GM21390 (cell line): ENCODE data around the gene KLHDC9.
"Not testable (repeated sequence)": the region's sequence is repeated elsewhere in the genome, so short reads cannot be mapped to it uniquely, and the experiment has no call there.

Experiments used
- ATAC-seq: cut with Tn5 transposase; IDR thresholded peaks from one replicate; pipeline ENCODE4 v1.9.1; 2021; ENCODE audit not compliant: unreplicated experiment

KLHDC9 gene, protein sequence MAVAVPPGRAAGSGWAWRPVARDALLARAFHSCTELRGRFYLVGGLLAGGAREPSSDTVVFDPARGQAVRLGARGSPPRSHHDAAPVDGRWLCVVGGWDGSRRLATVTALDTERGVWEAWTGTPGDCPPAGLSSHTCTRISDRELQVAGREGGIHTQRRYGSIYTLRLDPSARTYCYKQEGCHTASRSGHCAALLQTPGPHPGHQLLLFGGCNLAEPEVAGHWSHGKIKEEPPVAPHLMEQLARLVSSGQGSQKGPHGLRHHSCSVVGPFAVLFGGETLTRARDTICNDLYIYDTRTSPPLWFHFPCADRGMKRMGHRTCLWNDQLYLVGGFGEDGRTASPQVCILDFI

DNA sequence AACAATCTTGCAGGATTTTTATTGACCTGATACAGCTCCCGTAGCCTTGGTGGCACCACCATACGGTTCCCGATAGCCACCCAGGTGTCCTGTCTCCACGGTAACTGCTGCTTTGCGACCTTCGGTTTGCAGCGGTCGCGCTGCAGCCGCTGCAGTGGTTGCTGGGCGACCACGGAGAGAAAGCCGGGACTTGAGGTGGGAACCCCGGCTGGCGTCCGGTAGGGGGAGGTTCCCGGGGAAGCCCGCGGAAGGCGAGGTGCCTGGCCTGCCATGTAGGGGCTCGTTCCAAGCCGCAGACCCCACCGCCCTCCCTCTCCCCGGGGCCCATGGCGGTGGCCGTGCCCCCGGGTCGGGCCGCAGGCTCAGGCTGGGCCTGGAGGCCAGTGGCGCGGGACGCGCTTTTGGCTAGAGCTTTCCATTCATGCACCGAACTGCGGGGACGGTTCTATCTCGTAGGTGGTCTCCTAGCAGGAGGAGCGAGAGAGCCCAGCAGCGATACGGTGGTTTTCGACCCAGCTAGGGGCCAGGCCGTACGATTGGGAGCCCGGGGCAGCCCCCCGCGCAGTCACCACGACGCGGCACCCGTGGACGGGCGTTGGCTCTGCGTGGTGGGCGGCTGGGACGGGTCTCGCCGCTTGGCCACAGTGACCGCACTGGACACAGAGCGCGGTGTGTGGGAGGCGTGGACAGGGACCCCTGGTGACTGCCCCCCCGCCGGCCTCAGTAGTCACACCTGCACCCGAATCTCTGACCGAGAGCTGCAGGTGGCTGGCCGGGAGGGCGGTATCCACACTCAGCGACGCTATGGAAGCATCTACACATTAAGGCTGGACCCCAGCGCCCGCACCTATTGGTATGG lies at the start of gene KLHDC9:
Gene KLHDC9, plus strand, starts transcription at position 152 of the 859 bp plus-strand sequence. Its CDS starts 175 bp downstream, at position 327.
- ATAC-seq = peak; percentile 73

DNA sequence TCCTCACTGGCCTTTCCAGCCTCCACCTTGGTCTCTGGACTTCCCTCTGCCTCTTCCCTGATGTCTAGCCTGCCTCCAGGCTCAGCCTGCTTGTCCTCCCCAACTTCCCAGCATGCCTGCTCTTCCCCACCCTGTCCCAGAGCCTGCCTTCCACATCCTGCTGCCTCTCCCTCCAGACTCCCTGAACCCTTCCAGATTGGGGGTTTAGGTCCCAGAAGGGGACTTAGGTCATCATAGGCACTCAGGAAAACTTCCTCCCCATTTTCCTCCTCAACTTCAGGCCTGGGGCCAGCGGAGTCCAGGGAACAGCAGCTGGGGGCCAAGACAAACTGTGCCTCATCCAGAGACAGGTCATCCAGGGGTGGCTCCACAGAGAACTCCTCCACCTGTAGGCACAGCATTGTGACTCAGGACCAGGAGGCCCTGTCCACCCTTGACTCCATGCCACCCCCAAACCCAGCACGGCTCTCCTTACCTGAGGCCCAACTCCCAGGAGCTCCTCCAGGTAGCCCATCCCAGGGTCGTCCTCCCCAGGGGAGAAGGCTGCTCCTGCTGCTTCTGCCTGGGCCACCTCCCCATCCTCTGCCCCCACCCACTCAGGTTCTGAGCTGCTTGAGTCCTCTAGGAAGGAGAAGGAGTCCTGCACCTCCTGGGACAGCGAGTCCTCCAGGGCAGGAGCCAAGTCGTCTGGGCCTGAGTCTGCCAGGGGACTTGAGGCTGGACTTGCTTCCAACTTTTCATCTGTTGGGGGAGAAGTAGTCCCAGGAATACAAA lies 49.0 kb upstream of the KLHDC9 start:
- ATAC-seq = no peak

DNA sequence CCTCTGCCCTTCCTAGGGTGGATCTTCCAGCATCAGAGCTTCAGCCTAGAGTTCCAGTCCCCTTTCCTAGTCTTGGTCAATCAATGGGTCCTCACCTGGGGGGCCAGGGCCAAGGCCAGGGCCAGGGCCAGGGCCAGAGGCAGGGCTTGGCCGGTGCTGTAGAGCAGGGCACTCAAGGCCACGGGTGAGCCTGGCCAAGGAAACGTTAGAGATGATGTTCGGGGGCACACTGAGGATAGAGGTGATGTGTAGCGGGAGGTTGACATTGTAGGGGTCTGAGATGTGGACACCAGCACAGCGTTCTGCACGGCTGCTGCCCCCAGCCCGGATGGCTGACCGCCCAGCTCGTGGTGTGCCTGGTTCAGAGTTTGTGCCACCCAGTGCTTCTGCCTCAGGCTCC lies 46.9 kb upstream of the KLHDC9 start:
- ATAC-seq = no peak

DNA sequence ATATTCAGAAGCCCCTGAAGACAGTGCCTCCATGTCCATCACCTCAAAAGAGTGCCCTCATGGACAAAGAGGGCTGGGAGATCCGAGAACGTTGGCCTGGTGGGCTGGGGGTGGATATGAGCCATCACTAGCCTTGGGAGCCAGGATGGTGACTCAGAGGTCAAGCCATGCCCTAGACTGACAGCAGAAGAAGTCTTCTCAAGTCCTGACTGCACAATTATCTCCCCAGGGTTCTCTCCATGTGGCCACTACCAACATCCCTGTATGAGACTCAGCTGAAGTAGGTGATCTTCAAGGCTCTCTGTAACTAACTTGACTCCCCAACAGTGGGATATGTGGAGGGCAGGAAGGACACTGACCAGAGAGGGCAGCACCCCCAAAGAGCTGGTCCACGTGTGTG lies 45.3 kb upstream of the KLHDC9 start:
- ATAC-seq = no peak

DNA sequence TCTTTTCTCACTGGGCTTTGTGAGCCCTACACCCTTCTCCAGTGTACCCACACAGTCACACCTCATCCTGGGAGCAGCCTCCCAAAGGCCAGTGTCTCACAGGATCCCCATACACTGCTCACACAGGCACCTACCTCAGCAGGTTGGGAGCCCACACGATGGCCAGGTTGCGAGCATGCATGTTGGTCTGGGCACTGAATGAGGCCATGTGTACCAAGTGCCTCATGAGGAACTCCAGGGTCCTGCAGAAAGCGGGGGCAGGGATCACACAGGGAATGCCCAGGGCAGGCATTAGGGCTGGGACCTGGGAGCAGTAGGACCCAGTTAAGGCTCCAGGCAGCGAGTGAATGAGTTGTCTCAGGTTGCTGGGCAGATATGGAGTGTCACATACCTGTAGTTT lies 43.9 kb upstream of the KLHDC9 start:
- ATAC-seq = no peak

DNA sequence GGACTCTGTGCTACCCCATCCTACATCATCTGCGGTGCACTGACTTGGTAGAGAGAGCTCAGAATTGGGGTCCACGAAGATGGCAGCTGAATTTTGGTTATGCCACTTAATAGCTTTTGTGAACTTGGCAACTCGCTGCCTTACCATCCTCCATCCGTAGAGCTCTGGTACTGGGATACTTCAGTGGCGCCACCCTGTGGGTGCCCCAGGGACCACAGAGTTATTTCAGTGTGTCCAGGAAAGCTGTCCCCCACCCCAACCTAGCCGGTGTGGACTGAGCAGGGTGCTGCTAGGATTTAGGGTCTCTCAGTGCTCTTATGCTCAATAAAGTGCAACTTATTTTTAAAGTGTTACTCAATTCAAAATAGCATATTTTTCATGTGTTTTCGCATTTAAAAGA lies 43.4 kb upstream of the KLHDC9 start:
- no peak for ATAC-seq

DNA sequence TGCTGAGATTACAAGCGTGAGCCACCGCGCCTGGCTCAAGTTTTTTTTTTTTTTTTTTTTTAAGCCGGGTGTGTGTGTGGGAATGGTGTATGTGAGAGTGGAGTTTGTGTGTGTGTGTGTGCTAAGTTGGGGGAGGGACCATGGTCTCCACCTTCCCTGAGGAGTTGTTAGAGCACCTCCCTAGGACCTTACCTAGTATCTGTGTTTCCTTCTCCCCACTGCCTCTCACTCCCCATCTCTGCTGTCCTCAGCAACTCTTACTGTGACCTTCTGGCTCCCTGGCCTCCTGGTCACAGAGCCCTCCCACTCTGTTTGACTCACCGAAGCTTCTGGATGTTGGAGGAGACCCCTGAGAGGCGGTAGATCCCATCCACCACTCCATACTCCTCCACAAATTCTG lies 38.9 kb upstream of the KLHDC9 start:
- ATAC-seq = no peak

DNA sequence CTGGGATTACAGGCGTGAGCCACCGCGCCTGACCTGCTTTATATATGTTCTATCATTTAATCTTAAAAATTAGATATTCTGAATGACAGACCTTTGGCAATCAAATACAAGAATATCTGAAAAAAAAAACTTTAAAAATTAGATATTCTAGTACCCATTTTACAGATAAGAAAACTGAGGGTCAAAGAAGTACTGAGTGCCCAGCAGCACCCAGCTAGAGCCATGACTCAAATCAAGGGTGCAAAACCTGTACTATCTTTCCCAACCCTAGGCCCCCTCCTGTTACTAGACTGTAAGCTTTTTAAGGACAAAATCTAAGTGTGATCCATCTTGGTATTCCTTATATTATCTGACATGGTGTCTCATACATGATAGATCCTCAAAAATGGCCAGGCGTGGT lies 36.7 kb upstream of the KLHDC9 start:
- ATAC-seq = no peak

DNA sequence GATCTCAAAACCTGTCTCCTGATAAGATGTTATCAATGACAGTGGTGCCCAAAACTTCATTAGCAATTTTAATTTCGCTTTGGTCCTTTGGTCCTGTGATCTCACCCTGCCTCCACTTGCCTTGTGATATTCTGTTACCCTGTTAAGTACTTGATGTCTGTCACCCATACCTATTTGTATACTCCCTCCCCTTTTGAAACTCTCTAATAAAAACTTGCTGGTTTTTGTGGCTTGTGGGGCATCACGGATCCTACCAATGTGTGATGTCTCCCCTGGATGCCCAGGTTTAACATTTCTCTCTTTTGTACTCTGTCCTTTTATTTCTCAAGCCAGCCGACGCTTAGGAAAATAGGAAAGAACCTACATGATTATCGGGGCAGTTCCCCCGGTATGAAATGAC lies 34.2 kb upstream of the KLHDC9 start:
- ATAC-seq = not testable (repeated sequence)

DNA sequence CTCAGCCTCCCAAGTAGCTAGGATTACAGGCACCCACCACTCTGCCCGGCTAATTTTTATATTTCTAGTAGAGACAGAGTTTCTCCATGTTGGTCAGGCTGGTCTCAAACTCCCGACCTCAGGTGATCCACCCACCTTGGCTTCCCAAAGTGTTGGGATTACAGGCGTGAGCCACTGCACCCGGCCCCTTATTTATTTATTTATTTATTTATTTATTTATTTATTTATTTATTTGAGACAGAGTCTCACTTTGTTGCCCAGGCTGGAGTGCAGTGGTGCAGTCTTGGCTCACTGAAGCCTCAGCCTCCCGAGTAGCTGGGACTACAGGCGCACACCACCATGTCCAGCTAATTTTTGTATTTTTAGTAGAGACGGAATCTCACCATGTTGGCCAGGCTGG lies 32.5 kb upstream of the KLHDC9 start:
- ATAC-seq = not testable (repeated sequence)

DNA sequence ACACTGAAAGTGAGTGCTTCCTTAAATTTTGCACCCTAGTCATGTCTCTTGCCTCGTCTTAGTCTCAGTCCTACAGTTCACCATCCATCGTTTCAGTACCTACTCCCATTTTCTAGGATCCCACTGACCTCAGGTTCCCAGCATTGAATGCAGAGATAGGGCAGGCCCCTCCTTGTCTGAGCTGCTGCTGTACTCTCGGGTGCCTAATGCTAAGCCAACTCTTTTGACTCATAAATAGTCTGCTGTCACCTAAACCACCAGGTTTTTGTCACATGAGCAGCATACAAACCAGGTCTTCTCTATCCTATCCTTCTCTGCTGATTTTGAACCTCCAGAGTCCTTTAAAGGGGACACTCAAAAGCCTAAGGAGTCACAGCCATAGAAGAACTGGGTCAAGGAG lies 31.5 kb upstream of the KLHDC9 start:
- ATAC-seq = no peak

DNA sequence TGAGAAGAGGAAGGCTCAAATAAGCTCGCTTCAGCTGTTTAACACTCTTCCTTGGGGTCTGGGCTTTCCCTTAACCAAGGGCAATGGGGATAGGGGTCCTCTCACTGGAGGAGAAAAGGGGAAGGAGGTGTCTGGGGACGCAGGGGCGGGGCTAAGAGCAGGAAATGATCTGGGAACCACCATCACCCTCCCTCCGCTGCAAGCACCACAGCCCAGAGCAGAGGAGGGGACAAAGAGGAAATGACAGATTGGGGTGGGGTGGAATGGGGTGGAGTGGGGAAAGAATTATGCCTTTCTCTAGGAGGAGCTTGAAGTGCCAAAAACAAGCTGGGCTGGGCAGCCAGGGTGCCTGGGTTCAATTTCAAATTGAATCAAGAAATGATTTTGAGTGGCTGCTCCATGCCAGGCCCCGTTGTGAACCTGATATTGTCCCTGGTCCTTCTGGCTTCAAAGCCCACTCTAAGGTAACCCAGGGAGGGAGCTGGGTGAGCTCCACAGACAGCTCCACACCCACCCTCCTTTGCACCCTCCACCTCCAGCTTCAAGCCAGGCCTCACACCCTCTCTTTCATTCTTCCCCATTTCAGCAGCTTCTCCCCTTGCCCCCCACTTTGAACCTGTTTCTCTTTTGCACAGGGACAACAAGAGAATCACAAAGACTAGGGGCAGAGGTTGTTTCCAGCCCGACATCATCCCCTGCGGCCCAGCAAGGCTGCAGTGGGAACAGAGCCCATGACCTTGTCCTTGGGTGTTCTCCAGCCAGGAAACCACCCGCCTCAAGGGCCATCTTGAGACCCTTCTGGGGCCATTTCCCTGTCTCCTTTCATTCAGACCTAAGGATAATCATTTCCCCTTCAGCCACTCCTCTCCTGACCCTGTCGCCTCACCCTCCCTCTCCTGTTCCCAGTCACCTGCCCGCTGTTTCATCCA lies 29.6 kb upstream of the KLHDC9 start:
- ATAC-seq = peak; percentile 57

DNA sequence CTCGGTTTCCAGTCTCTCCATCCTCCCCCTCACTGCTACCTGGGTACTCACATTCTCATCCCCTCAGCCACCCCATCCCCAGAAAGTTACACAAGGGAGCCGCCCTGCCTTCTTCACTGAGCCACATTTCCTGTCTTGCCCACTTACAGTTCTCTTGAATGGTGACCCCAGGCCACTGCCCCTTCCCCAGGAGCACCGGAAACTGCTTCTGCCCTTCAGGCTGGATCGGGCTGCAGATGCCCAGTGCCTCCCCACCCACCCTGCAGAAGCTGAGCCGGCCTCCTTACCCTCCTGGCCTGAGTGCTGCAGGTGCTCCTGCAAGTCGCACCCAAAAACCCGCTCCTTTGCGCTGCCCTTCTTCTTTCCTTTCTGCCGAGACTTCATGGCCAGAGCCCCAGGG lies 28.9 kb upstream of the KLHDC9 start:
- ATAC-seq = no peak

DNA sequence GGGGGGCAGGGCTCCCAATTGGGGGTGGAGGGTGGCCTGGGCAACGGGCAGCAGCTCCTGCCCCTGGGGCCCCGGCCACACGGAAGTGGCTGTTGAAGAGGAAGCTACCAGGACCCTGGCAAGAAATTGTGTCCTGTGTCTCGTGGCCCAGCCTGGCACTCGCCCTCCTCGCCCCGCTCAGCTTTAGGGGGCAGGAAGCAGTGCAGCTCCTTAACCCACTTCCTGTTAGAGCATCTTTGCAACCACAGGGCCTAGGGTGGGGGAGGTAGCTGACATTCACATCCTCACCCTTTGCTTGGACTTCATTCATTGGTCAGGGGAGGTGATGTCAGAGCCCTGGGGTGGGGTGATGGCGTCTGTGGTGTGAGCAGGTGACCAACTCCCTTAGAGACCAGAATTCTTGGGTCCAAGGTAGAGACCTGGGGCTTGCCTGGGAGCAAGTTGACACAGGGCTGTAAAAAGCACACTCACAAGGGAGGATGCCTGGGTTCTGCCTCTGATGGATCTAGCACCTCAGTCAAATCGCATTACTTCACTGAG lies 28.4 kb upstream of the KLHDC9 start, which contains the start of gene ARHGAP30:
Gene ARHGAP30, minus strand, starts transcription at position 161 of the 540 bp plus-strand sequence. CDS start 267 bp downstream, outside the sequence.
- peak; percentile 81 for ATAC-seq

DNA sequence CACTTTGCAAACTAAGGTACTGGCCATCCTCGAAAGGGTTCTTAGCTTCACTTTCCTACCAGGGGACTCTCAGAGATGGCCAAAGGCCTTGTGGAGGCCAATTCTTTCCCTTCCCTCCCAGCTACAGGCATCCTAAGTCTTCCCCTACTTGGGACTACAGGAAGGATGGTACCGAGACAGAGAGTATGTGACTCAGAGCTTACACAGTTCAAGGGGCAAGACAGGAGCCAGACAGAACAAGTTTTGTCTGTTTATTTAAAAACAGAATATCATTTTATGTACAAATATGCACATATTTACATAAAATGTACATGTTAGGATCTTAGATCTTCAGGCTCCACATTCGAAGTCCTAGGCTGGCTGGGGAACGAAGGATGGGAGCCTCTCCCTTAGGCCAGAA lies 27.4 kb upstream of the KLHDC9 start:
- ATAC-seq = no peak

DNA sequence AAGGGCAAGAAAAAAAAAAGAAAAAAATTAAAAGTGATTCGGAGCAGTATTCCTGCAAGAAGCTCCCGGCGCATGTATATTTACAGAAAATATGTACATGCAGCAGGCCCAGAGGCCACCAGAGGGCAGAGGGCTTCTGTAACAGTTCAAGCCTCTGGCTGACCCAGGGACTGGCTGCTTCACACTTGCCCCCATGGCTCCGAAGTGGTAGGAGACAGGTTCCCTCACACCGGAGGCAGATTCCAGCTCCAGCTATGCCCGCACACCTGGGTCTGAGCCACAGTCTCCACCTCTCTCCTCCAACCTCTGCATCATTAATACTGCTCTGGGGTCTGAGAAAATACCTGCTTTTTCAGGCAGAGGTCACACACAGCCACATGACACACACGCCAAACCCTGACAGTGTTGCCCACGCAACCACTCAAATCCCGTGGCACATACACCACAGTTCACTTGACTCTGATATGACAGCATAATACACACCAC lies 26.2 kb upstream of the KLHDC9 start:
- ATAC-seq = no peak

DNA sequence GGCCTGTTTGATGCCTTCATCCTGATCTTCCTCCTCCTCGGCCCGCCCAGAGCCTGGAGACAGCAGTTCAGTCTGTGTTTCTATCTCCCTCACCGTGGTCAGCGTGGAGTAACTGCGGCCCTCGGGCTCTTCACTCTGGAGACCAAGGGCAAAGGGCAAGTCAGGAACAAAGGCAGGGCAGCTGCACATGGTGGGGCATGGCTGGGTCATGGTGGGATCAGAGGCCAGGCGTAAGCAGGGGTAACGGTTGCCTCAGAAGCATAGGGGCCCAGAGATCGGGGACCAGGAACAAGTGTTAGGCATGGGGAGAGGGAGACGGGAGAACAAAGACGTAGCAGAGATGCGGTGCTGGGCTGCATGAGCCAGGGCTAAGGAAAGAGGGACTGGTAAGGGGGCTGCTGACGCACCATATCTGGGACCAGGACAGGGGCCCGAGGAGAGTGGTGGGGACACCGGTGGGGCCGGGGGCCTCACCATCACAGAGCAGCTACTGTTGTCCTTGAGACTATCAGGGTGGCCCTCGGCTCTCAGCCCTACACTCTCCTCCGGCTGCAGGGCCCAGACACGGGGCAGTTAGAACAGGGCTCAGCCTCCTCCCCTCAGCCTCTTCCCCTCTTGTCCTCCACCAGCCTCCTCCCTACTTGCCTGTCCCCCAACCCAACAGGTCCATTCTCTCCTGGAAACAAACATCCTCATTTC lies 25.3 kb upstream of the KLHDC9 start:
- no peak for ATAC-seq

DNA sequence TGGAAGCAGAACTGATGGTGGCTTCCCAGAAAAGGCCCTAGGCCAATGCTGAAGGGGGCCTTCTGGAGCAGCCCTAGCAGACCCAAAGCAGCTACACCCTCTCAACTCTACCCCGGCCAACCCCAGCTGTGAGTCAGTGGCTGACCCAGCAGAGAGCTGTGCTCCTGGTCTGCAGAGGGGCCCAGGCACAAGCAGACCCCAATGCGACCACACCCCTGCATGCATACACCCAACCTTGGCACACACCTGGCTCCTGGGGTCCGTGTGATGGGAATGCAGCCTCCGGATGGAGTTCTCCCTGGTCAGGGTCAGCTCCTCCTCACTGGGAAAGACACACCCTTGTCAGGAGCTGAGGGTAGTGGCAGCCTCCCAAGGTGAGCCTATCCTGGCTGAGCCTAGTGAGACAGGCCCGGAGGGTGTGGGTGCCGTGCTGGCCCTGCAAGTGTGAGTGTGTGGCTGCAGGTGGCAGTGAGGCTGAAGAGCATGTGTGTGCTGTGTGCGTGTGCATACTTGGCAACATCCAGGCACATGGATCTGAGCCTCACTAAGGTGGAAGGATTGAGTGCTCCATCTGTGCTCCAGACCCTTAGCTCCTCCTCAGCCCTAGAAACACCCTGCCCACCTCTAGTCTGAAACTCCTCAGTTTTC lies 24.6 kb upstream of the KLHDC9 start:
- ATAC-seq = no peak
